ENCODE data around the gene CLMN. TPM values are rescaled to one million over a fixed set of nuclear protein-coding genes. Genes with fewer than 3 reads are reported as not detected.

The CLMN gene
- total RNA-seq, 3 donors from 2014 or later (not counting 1 experiment from before 2014, with no cell fraction given), result 0.80 to 2.0 (median 1.8) TPM

DNA sequence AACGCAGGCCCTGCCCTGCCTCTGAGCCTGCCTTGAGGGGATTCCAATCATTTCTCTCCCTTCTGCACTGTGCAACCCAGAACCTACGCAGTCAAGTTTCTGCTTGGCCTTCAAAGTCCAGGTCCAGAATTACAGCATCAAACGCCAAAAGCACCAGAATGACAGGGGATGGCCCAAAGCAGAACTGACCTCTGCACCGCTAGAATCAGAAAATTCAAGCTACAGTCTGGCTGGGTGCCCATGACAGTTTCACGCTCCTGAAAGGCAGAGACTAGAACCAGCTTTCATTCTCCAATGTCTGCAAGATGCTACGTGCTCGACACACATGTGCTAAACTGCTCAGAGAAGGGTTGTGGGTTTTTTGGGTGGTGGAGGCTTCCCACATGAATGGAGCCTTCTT is 4.1 kb downstream of the CLMN start:
- intact Hi-C loops (cut with micrococcal nuclease), result no loop called here
- H3K4me1 ChIP-seq (ENCODE audit: control insufficient read depth, insufficient read depth, low read length), result peaks cover 40% of the 10 kb centered on the region
- Mint-ChIP-seq H3K27ac (no peak overlapping the region), H3K4me3 (no peak overlapping the region), H3K9me3 (no peaks in the 10 kb centered on the region), H3K36me3 (no peaks in the 10 kb centered on the region), H3K4me1 (peaks cover 0 to 17% of the 10 kb centered on the region in 2 donors), H3K27me3 (ENCODE audit: low read depth in 2 of 2) (peaks cover 27 to 35% of the 10 kb centered on the region in 2 donors)
- no peak for DNase-seq
- H3K27me3 ChIP-seq (ENCODE audit: control insufficient read depth, insufficient read depth, low read length), result peaks cover 9% of the 10 kb centered on the region
- H3K9me3 ChIP-seq (ENCODE audit: control insufficient read depth, insufficient read depth, low read length), result no peaks in the 10 kb centered on the region
- WGBS (ENCODE audit: insufficient coverage), result 79% methylated on average over 7 of the region's 7 CpGs
- H3K36me3 ChIP-seq (ENCODE audit: control insufficient read depth, insufficient read depth, low read length), result no peaks in the 10 kb centered on the region
- no peak overlapping the region for H3K4me3 ChIP-seq (ENCODE audit: low read length)
- TF ChIP-seq, protein P1, sequence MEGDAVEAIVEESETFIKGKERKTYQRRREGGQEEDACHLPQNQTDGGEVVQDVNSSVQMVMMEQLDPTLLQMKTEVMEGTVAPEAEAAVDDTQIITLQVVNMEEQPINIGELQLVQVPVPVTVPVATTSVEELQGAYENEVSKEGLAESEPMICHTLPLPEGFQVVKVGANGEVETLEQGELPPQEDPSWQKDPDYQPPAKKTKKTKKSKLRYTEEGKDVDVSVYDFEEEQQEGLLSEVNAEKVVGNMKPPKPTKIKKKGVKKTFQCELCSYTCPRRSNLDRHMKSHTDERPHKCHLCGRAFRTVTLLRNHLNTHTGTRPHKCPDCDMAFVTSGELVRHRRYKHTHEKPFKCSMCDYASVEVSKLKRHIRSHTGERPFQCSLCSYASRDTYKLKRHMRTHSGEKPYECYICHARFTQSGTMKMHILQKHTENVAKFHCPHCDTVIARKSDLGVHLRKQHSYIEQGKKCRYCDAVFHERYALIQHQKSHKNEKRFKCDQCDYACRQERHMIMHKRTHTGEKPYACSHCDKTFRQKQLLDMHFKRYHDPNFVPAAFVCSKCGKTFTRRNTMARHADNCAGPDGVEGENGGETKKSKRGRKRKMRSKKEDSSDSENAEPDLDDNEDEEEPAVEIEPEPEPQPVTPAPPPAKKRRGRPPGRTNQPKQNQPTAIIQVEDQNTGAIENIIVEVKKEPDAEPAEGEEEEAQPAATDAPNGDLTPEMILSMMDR (IDR thresholded peaks at IDR 0.05), result no peak
- ATAC-seq, result no peak
- no peak overlapping the region for H3K27ac ChIP-seq (ENCODE audit: low read length)

GRCh38 chr14:95315156-95315555 is 4.6 kb downstream of the CLMN start:
- H3K27me3 Mint-ChIP-seq (ENCODE audit: low read depth in 2 of 2), result peaks cover 27 to 36% of the 10 kb centered on the region in 2 donors
- H3K9me3 Mint-ChIP-seq, result no peaks in the 10 kb centered on the region
- intact Hi-C loops (cut with micrococcal nuclease), result no loop called here
- whole genome bisulfite sequencing (ENCODE audit: insufficient coverage), result 83% methylated on average over 6 of the region's 6 CpGs
- DNase-seq (no peak), ATAC-seq (no peak)
- H3K36me3 ChIP-seq (ENCODE audit: control insufficient read depth, insufficient read depth, low read length), result no peaks in the 10 kb centered on the region
- H3K36me3 Mint-ChIP-seq, result no peaks in the 10 kb centered on the region
- no peak overlapping the region for H3K27ac Mint-ChIP-seq
- H3K4me1 ChIP-seq (ENCODE audit: control insufficient read depth, insufficient read depth, low read length), result peaks cover 36% of the 10 kb centered on the region
- peaks cover 5% of the 10 kb centered on the region for H3K27me3 ChIP-seq (ENCODE audit: control insufficient read depth, insufficient read depth, low read length)
- TF ChIP-seq, protein P1 (IDR thresholded peaks at IDR 0.05), result no peak
- no peak overlapping the region for H3K4me3 Mint-ChIP-seq
- no peak overlapping the region for H3K4me3 ChIP-seq (ENCODE audit: low read length)
- peaks cover 0 to 17% of the 10 kb centered on the region in 2 donors for H3K4me1 Mint-ChIP-seq
- no peak overlapping the region for H3K27ac ChIP-seq (ENCODE audit: low read length)
- no peaks in the 10 kb centered on the region for H3K9me3 ChIP-seq (ENCODE audit: control insufficient read depth, insufficient read depth, low read length)

GRCh38 chr14:95314609-95315008 is 5.1 kb downstream of the CLMN start:
- intact Hi-C loops (cut with micrococcal nuclease), result no loop called here
- H3K36me3 ChIP-seq (ENCODE audit: control insufficient read depth, insufficient read depth, low read length), result no peaks in the 10 kb centered on the region
- 84% methylated on average over 6 of the region's 6 CpGs for whole genome bisulfite sequencing (ENCODE audit: insufficient coverage)
- Mint-ChIP-seq H3K9me3 (no peaks in the 10 kb centered on the region), H3K27me3 (ENCODE audit: low read depth in 2 of 2) (peaks cover 27 to 36% of the 10 kb centered on the region in 2 donors), H3K4me1 (peaks cover 0 to 17% of the 10 kb centered on the region in 2 donors), H3K4me3 (no peak overlapping the region), H3K27ac (no peak overlapping the region), H3K36me3 (no peaks in the 10 kb centered on the region)
- H3K27me3 ChIP-seq (ENCODE audit: control insufficient read depth, insufficient read depth, low read length), result peaks cover 4% of the 10 kb centered on the region
- no peak for ATAC-seq
- no peak overlapping the region for H3K27ac ChIP-seq (ENCODE audit: low read length)
- peaks cover 34% of the 10 kb centered on the region for H3K4me1 ChIP-seq (ENCODE audit: control insufficient read depth, insufficient read depth, low read length)
- TF ChIP-seq, protein P1 (IDR thresholded peaks at IDR 0.05), result no peak
- H3K9me3 ChIP-seq (ENCODE audit: control insufficient read depth, insufficient read depth, low read length), result no peaks in the 10 kb centered on the region
- H3K4me3 ChIP-seq (ENCODE audit: low read length), result no peak overlapping the region
- DNase-seq, result no peak

DNA sequence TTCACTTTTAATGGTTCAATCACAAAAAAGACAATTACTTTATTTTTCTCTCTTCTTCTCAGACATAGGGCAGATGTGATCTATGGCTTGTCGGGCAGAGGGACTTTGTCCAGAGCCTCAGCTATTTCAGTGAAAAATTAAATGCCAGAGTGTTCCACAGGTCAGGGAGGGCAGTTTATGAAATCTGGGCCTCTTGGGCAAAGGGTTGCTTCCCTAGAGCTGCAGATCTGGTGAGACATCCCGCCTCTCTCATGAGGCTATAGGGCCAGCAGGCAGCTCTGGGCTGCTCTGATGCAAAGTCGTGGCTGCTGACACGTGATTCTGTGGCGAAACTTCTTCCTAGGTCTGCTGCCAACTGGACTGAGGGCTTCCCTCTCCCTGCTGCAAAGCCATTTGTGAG is 6.0 kb downstream of the CLMN start:
- TF ChIP-seq, protein P1 (IDR thresholded peaks at IDR 0.05), result no peak
- intact Hi-C loops (cut with micrococcal nuclease), result no loop called here
- Histone ChIP-seq H3K27me3 (ENCODE audit: control insufficient read depth, insufficient read depth, low read length) (peaks cover 3% of the 10 kb centered on the region), H3K4me3 (ENCODE audit: low read length) (no peak overlapping the region), H3K9me3 (ENCODE audit: control insufficient read depth, insufficient read depth, low read length) (no peaks in the 10 kb centered on the region), H3K27ac (ENCODE audit: low read length) (no peak overlapping the region), H3K4me1 (ENCODE audit: control insufficient read depth, insufficient read depth, low read length) (peaks cover 27% of the 10 kb centered on the region), H3K36me3 (ENCODE audit: control insufficient read depth, insufficient read depth, low read length) (no peaks in the 10 kb centered on the region)
- Mint-ChIP-seq H3K27me3 (ENCODE audit: low read depth in 2 of 2) (peaks cover 24 to 29% of the 10 kb centered on the region in 2 donors), H3K4me1 (peaks cover 0 to 9% of the 10 kb centered on the region in 2 donors), H3K36me3 (no peaks in the 10 kb centered on the region), H3K9me3 (no peaks in the 10 kb centered on the region), H3K4me3 (no peak overlapping the region), H3K27ac (no peak overlapping the region)
- DNase-seq (no peak), ATAC-seq (no peak)
- WGBS (ENCODE audit: insufficient coverage), result 46% methylated on average over 5 of the region's 5 CpGs

Data from natural killer cell (primary cell).